Measurements from ENCODE around the gene SBK2. TPM values are rescaled to one million over a fixed set of nuclear protein-coding genes. Genes with fewer than 3 reads are reported as not detected.
A peak's percentile ranks its signal among the peaks of the same experiment; 100 is the strongest.

Gene SBK2
- total and polyA plus RNA-seq, 9 of the 15 experiments (the other 6 are each of a cell fraction or from before 2014, with no cell fraction given): not detected

GRCh38 chr19:55546822-55547614 is 10.1 kb upstream of the SBK2 start (continued):
- TF ChIP-seq MAX (CRISPR knock-in tag; IDR thresholded peaks at IDR 0.05) (peak; percentile 59; the same call in 1 of the 2 replicates), XRCC4 (IDR thresholded peaks at IDR 0.05; ENCODE audit: extremely low read depth, insufficient read depth, insufficient read length) (no peak), SMAD4 (CRISPR knock-in tag; conservative IDR thresholded peaks at IDR 0.05) (peak; percentile 50; the same call in 1 of the 2 replicates), ZNF143 (CRISPR knock-in tag; IDR thresholded peaks at IDR 0.05) (no peak), JUND (IDR thresholded peaks at IDR 0.05; ENCODE audit: borderline replicate concordance, low read depth, low read length) (0 out of 2 replicates have a peak, but pooled peaks have one; percentile 51), JUND (tag; IDR thresholded peaks at IDR 0.05; ENCODE audit: borderline replicate concordance, low read depth, low read length) (no peak), RBFOX2 (IDR thresholded peaks at IDR 0.05; ENCODE audit: low read depth, low read length) (peak; percentile 40), RNF219 (CRISPR knock-in tag; IDR thresholded peaks at IDR 0.05) (no peak), BCOR (IDR thresholded peaks at IDR 0.05) (peak; percentile 82), HNRNPH1 (optimal IDR thresholded peaks at IDR 0.05; ENCODE audit: low read depth, low read length) (no peak), MAFK (IDR thresholded peaks at IDR 0.05; ENCODE audit: low read length) (no peak), OTX1 (CRISPR knock-in tag; IDR thresholded peaks at IDR 0.05) (no peak), GATAD2A (IDR thresholded peaks at IDR 0.05) (0 out of 2 replicates have a peak, but pooled peaks have one; percentile 35), MITF (IDR thresholded peaks at IDR 0.05) (no peak), SAFB (IDR thresholded peaks at IDR 0.05; ENCODE audit: borderline replicate concordance, low read depth, low read length) (peak; percentile 47; the same call in 1 of the 2 replicates), SIN3B (IDR thresholded peaks at IDR 0.05; ENCODE audit: low read depth) (no peak), CEBPB (tag; IDR thresholded peaks at IDR 0.05) (no peak), SRSF9 (IDR thresholded peaks at IDR 0.05; ENCODE audit: borderline replicate concordance, low read depth, low read length) (no peak), JUN (IDR thresholded peaks at IDR 0.05; ENCODE audit: borderline replicate concordance, low read depth, low read length) (no peak), JUN (CRISPR knock-in tag; IDR thresholded peaks at IDR 0.05; ENCODE audit: borderline replicate concordance) (no peak), SMARCA5 (IDR thresholded peaks at IDR 0.05) (no peak), KDM5B (IDR thresholded peaks at IDR 0.05; ENCODE audit: insufficient replicate concordance, low read depth, low read length) (peak; percentile 44), SIN3A (IDR thresholded peaks at IDR 0.05; ENCODE audit: borderline replicate concordance in 2 of 2, control insufficient read depth in 1 of 2, low read depth in 2 of 2, low read length in 2 of 2) (no peak), SIRT6 (IDR thresholded peaks at IDR 0.05; ENCODE audit: low read depth, low read length) (no peak), FOXA1 (IDR thresholded peaks at IDR 0.05; ENCODE audit: borderline replicate concordance) (no peak), KAT8 (IDR thresholded peaks at IDR 0.05; ENCODE audit: low read depth) (no peak), FIP1L1 (IDR thresholded peaks at IDR 0.05; ENCODE audit: low read depth, low read length, poor library complexity, severe bottlenecking) (no peak)
